Measurements from ENCODE around the gene SUV39H2.

DNA sequence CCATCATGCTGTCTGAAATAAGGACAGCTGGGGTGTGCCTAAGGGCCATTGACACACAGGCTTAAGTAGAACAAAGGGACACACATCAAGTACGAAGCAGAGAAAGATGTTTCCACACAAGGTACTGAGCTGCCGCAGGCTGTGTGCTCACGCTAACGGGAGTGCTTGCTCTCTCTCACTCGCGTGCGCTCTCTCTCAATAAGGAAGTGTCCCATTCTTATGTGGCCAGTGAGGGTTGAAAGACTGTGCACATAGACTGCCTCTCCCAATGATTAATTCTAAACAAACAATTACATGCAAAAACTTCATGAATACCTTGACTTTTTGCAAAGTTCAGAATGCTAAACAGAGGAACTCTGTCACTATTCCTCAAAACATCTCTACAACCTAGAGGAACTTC, 45.3 kb downstream of the SUV39H2 start:
- TF ChIP-seq, protein P1, sequence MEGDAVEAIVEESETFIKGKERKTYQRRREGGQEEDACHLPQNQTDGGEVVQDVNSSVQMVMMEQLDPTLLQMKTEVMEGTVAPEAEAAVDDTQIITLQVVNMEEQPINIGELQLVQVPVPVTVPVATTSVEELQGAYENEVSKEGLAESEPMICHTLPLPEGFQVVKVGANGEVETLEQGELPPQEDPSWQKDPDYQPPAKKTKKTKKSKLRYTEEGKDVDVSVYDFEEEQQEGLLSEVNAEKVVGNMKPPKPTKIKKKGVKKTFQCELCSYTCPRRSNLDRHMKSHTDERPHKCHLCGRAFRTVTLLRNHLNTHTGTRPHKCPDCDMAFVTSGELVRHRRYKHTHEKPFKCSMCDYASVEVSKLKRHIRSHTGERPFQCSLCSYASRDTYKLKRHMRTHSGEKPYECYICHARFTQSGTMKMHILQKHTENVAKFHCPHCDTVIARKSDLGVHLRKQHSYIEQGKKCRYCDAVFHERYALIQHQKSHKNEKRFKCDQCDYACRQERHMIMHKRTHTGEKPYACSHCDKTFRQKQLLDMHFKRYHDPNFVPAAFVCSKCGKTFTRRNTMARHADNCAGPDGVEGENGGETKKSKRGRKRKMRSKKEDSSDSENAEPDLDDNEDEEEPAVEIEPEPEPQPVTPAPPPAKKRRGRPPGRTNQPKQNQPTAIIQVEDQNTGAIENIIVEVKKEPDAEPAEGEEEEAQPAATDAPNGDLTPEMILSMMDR (IDR thresholded peaks at IDR 0.05; ENCODE audit: low read depth, low read length, poor library complexity, severe bottlenecking): no peak
- no peak for TF ChIP-seq EZH2phosphoT487 (IDR thresholded peaks at IDR 0.05; ENCODE audit: borderline replicate concordance, low read length)
